H1 (cell line): ENCODE measurements around the gene SH3YL1. TPM values are rescaled to one million over a fixed set of nuclear protein-coding genes. Genes with fewer than 3 reads are reported as not detected.

Experiments used
- polyA plus RNA-seq, 7 experiments: library from polyadenylated mRNA; depleted of rRNA in 3 of 7; stranded (reverse) in 5 of 7; unstranded in 2 of 7; fragments of >200 nt in 5 of 7; fragments of 200-250 nt in 2 of 7; gene quantifications; 1 replicate in 5 of 7; 2 replicates in 1 of 7; 4 replicates in 1 of 7; pipeline versions ENCODE4 v1.2.1 to v1.2.3, GENCODE V29; 2011 to 2013; ENCODE audit warnings: missing spikeins in 2 of 7, mixed read lengths in 2 of 7
- total RNA-seq: library from RNA; stranded (reverse); fragmentation: NEBNext Ultra II Directional; extraction: Animal tissue kit (Norgen Biotek cat#: 25700); gene quantifications from 2 replicates; pipeline ENCODE4 v1.2.1, GENCODE V29; 2021
- TF ChIP-seq, protein P1 (sequence below): fragments of 300-600 bp; sonication (generic); IDR thresholded peaks from 2 replicates; pipeline ENCODE4 v1.7.1; 2012; ENCODE audit warnings: low read length, moderate library complexity, mild to moderate bottlenecking, inconsistent platforms; ENCODE audit not compliant: insufficient replicate concordance
- TF ChIP-seq, protein P2 (sequence below): IDR thresholded peaks from 2 replicates; pipeline ENCODE4 v1.6.1; 2012; ENCODE audit warnings: inconsistent platforms

SH3YL1 gene
- total and polyA plus RNA-seq, 2 of the 8 experiments (the other 6 are each of a cell fraction or from before 2014, with no cell fraction given), result 13.6 to 37.2 TPM

DNA sequence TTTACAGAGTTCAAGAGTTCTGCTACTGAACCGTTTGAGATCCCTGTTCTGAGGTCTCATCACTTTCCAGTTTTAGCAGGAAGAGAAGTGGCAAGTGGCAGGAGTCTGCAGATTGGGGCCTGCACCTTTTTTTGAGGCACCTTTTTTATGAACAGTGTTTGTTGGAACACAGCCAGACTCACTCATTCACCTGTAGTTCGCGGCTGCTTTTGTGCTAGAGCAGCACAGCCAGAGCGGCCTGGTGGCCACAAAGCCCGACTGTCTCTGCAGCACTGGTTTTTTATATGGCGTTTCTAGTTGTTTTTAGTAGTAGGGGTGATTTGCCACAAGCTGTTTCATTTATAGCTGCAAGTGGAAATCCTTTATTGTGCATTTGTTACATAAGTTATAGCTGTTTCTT lies 9.5 kb upstream of the SH3YL1 start (continued):
- TF ChIP-seq, protein P1, sequence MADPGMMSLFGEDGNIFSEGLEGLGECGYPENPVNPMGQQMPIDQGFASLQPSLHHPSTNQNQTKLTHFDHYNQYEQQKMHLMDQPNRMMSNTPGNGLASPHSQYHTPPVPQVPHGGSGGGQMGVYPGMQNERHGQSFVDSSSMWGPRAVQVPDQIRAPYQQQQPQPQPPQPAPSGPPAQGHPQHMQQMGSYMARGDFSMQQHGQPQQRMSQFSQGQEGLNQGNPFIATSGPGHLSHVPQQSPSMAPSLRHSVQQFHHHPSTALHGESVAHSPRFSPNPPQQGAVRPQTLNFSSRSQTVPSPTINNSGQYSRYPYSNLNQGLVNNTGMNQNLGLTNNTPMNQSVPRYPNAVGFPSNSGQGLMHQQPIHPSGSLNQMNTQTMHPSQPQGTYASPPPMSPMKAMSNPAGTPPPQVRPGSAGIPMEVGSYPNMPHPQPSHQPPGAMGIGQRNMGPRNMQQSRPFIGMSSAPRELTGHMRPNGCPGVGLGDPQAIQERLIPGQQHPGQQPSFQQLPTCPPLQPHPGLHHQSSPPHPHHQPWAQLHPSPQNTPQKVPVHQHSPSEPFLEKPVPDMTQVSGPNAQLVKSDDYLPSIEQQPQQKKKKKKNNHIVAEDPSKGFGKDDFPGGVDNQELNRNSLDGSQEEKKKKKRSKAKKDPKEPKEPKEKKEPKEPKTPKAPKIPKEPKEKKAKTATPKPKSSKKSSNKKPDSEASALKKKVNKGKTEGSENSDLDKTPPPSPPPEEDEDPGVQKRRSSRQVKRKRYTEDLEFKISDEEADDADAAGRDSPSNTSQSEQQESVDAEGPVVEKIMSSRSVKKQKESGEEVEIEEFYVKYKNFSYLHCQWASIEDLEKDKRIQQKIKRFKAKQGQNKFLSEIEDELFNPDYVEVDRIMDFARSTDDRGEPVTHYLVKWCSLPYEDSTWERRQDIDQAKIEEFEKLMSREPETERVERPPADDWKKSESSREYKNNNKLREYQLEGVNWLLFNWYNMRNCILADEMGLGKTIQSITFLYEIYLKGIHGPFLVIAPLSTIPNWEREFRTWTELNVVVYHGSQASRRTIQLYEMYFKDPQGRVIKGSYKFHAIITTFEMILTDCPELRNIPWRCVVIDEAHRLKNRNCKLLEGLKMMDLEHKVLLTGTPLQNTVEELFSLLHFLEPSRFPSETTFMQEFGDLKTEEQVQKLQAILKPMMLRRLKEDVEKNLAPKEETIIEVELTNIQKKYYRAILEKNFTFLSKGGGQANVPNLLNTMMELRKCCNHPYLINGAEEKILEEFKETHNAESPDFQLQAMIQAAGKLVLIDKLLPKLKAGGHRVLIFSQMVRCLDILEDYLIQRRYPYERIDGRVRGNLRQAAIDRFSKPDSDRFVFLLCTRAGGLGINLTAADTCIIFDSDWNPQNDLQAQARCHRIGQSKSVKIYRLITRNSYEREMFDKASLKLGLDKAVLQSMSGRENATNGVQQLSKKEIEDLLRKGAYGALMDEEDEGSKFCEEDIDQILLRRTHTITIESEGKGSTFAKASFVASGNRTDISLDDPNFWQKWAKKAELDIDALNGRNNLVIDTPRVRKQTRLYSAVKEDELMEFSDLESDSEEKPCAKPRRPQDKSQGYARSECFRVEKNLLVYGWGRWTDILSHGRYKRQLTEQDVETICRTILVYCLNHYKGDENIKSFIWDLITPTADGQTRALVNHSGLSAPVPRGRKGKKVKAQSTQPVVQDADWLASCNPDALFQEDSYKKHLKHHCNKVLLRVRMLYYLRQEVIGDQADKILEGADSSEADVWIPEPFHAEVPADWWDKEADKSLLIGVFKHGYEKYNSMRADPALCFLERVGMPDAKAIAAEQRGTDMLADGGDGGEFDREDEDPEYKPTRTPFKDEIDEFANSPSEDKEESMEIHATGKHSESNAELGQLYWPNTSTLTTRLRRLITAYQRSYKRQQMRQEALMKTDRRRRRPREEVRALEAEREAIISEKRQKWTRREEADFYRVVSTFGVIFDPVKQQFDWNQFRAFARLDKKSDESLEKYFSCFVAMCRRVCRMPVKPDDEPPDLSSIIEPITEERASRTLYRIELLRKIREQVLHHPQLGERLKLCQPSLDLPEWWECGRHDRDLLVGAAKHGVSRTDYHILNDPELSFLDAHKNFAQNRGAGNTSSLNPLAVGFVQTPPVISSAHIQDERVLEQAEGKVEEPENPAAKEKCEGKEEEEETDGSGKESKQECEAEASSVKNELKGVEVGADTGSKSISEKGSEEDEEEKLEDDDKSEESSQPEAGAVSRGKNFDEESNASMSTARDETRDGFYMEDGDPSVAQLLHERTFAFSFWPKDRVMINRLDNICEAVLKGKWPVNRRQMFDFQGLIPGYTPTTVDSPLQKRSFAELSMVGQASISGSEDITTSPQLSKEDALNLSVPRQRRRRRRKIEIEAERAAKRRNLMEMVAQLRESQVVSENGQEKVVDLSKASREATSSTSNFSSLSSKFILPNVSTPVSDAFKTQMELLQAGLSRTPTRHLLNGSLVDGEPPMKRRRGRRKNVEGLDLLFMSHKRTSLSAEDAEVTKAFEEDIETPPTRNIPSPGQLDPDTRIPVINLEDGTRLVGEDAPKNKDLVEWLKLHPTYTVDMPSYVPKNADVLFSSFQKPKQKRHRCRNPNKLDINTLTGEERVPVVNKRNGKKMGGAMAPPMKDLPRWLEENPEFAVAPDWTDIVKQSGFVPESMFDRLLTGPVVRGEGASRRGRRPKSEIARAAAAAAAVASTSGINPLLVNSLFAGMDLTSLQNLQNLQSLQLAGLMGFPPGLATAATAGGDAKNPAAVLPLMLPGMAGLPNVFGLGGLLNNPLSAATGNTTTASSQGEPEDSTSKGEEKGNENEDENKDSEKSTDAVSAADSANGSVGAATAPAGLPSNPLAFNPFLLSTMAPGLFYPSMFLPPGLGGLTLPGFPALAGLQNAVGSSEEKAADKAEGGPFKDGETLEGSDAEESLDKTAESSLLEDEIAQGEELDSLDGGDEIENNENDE, result no peak
- TF ChIP-seq, protein P2, sequence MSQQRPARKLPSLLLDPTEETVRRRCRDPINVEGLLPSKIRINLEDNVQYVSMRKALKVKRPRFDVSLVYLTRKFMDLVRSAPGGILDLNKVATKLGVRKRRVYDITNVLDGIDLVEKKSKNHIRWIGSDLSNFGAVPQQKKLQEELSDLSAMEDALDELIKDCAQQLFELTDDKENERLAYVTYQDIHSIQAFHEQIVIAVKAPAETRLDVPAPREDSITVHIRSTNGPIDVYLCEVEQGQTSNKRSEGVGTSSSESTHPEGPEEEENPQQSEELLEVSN, result no peak
